ENCODE measurements around the gene EPHA6.
"Not testable (repeated sequence)": the region's sequence is repeated elsewhere in the genome, so short reads cannot be mapped to it uniquely, and the experiment has no call there.

The EPHA6 gene

GRCh38 chr3:97470481-97470880, 656.1 kb downstream of the EPHA6 start:
- DNase-seq (ENCODE audit: low read depth) = no peak

- no peak for DNase-seq (ENCODE audit: low read depth)
Measured at GRCh38 chr3:97479740-97480139, 665.3 kb downstream of the EPHA6 start.

GRCh38 chr3:97480696-97481289, 666.4 kb downstream of the EPHA6 start:
- not testable (repeated sequence) for DNase-seq (ENCODE audit: low read depth)

GRCh38 chr3:97481416-97481815, 667.0 kb downstream of the EPHA6 start:
- DNase-seq (ENCODE audit: low read depth) = no peak

- DNase-seq (ENCODE audit: low read depth) = no peak
Measured at GRCh38 chr3:97485206-97485605, 670.8 kb downstream of the EPHA6 start.

GRCh38 chr3:97487587-97487986, 673.2 kb downstream of the EPHA6 start:
- no peak for DNase-seq (ENCODE audit: low read depth)

GRCh38 chr3:97488741-97489140, 674.3 kb downstream of the EPHA6 start:
- no peak for DNase-seq (ENCODE audit: low read depth)

- DNase-seq (ENCODE audit: low read depth) = no peak
Measured at GRCh38 chr3:97495896-97496295, 681.5 kb downstream of the EPHA6 start.

GRCh38 chr3:97497138-97497537, 682.7 kb downstream of the EPHA6 start:
- DNase-seq (ENCODE audit: low read depth) = no peak

- no peak for DNase-seq (ENCODE audit: low read depth)
Measured at GRCh38 chr3:97504463-97504862, 690.1 kb downstream of the EPHA6 start.

- DNase-seq (ENCODE audit: low read depth) = no peak
Measured at GRCh38 chr3:97510795-97511194, 696.4 kb downstream of the EPHA6 start.

- no peak for DNase-seq (ENCODE audit: low read depth)
Measured at GRCh38 chr3:97515076-97515475, 700.7 kb downstream of the EPHA6 start.

GRCh38 chr3:97530691-97531090, 716.3 kb downstream of the EPHA6 start:
- no peak for DNase-seq (ENCODE audit: low read depth)

GRCh38 chr3:97547573-97547972, 733.2 kb downstream of the EPHA6 start:
- DNase-seq (ENCODE audit: low read depth) = not testable (repeated sequence)

- no peak for DNase-seq (ENCODE audit: low read depth)
Measured at GRCh38 chr3:97550408-97550807, 736.0 kb downstream of the EPHA6 start.

- no peak for DNase-seq (ENCODE audit: low read depth)
Measured at GRCh38 chr3:97552186-97552585, 737.8 kb downstream of the EPHA6 start.

- no peak for DNase-seq (ENCODE audit: low read depth)
Measured at GRCh38 chr3:97575742-97576141, 761.3 kb downstream of the EPHA6 start.

- no peak for DNase-seq (ENCODE audit: low read depth)
Measured at GRCh38 chr3:97576221-97576620, 761.8 kb downstream of the EPHA6 start.

GRCh38 chr3:97579365-97579764, 765.0 kb downstream of the EPHA6 start:
- no peak for DNase-seq (ENCODE audit: low read depth)

- no peak for DNase-seq (ENCODE audit: low read depth)
Measured at GRCh38 chr3:97610626-97611025, 796.2 kb downstream of the EPHA6 start.

- DNase-seq (ENCODE audit: low read depth) = no peak
Measured at GRCh38 chr3:97612632-97613031, 798.2 kb downstream of the EPHA6 start.

- no peak for DNase-seq (ENCODE audit: low read depth)
Measured at GRCh38 chr3:97613139-97613538, 798.7 kb downstream of the EPHA6 start.

- DNase-seq (ENCODE audit: low read depth) = not testable (repeated sequence)
Measured at GRCh38 chr3:97620514-97620913, 806.1 kb downstream of the EPHA6 start.

GRCh38 chr3:97636465-97636864, 822.1 kb downstream of the EPHA6 start:
- DNase-seq (ENCODE audit: low read depth) = no peak

- no peak for DNase-seq (ENCODE audit: low read depth)
Measured at GRCh38 chr3:97646932-97647331, 832.5 kb downstream of the EPHA6 start.

All from GM04504 (cell line).